ENCODE data around the gene HCN1.

DNA sequence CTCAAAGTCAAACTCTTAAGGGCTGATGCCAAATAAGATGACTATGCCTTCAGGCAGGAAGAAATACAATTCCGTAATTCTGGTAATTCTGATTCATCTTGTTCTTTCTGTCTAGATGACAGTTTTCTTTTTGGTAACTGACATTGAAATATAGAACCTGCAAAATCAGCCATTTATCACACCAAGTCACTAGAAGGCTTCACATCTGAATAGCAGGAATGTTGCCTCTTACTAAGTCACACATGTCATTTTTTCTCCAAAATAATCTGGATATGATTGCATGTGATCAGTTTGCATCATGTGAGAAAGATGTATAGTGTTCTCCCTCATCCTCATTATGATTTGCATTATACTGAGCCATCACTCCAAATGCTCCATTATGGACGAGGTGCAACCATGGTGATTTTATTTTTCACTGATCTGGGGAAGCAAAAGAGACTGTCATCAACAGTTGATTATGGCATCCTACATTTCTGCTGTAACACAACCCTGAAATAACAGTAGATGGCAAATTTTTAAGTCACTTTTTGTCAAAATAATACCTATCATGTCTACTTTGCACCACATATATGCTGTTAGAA lies 69.0 kb downstream of the HCN1 start:
- TF ChIP-seq, protein P1, sequence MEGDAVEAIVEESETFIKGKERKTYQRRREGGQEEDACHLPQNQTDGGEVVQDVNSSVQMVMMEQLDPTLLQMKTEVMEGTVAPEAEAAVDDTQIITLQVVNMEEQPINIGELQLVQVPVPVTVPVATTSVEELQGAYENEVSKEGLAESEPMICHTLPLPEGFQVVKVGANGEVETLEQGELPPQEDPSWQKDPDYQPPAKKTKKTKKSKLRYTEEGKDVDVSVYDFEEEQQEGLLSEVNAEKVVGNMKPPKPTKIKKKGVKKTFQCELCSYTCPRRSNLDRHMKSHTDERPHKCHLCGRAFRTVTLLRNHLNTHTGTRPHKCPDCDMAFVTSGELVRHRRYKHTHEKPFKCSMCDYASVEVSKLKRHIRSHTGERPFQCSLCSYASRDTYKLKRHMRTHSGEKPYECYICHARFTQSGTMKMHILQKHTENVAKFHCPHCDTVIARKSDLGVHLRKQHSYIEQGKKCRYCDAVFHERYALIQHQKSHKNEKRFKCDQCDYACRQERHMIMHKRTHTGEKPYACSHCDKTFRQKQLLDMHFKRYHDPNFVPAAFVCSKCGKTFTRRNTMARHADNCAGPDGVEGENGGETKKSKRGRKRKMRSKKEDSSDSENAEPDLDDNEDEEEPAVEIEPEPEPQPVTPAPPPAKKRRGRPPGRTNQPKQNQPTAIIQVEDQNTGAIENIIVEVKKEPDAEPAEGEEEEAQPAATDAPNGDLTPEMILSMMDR (conservative IDR thresholded peaks at IDR 0.05; ENCODE audit: low read depth, low read length) = no peak
- no peak for TF ChIP-seq EZH2 (IDR thresholded peaks at IDR 0.05; ENCODE audit: borderline replicate concordance, low read depth, low read length, poor library complexity, severe bottlenecking)

All from A673 (cell line).